Heart left ventricle (tissue), 16 donors: ENCODE data around the gene TPPP2. TPM values are rescaled to one million over a fixed set of nuclear protein-coding genes. Genes with fewer than 3 reads are reported as not detected.

ENCODE experiments used
- ATAC-seq, 4 donors: fragments of 200-7000 bp; cut with Tn5 transposase; one replicate each; pipeline ENCODE4 v1.9.1; 2020 to 2022; ENCODE audit warnings: moderate library complexity in 4 of 4, mild to moderate bottlenecking in 3 of 4, moderate number of reproducible peaks in 1 of 4
- DNase-seq, 5 donors: peaks; one replicate each; pipeline ENCODE4 v3.0.0-alpha.2; 2020
- H3K27ac ChIP-seq, 12 donors: fragments of 200-600 bp; sonication (generic) in 4 of 12; one replicate each; pipeline versions ENCODE4 v1.5.0 to v1.8.0; 2016 to 2022; ENCODE audit warnings: mild to moderate bottlenecking in 2 of 12
- H3K27me3 ChIP-seq, 9 donors: fragments of 200-600 bp; sonication (generic) in 2 of 9; one replicate each; pipeline versions ENCODE4 v1.5.1 to v1.8.0; 2016 to 2022; ENCODE audit warnings: mild to moderate bottlenecking in 3 of 9
- H3K36me3 ChIP-seq, 9 donors: fragments of 200-600 bp; sonication (generic) in 2 of 9; one replicate each; pipeline versions ENCODE4 v1.5.0 to v1.8.0; 2018 to 2022; ENCODE audit warnings: mild to moderate bottlenecking in 2 of 9
- H3K4me1 ChIP-seq, 12 donors: fragments of 200-600 bp; sonication (generic) in 4 of 12; one replicate each; pipeline versions ENCODE4 v1.5.0 to v1.8.0; 2016 to 2022; ENCODE audit warnings: mild to moderate bottlenecking in 3 of 12
- H3K4me3 ChIP-seq, 12 donors: fragments of 200-600 bp; sonication (generic) in 4 of 12; one replicate each; pipeline versions ENCODE4 v1.5.0 to v1.8.0; 2017 to 2022; ENCODE audit warnings: mild to moderate bottlenecking in 9 of 12, moderate library complexity in 4 of 12
- H3K9me3 ChIP-seq, 12 donors: fragments of 200-600 bp; sonication (generic) in 4 of 12; one replicate each; pipeline versions ENCODE4 v1.5.0 to v1.8.0; 2016 to 2022; ENCODE audit warnings: mild to moderate bottlenecking in 1 of 12
- CTCF ChIP-seq, 12 donors: fragments of 200-600 bp; sonication (generic) in 4 of 12; IDR thresholded peaks; one replicate each; pipeline versions ENCODE4 v1.5.0 to v1.8.0; 2018 to 2022; ENCODE audit warnings: antibody characterized with exemption in 12 of 12, mild to moderate bottlenecking in 5 of 12
- POLR2A ChIP-seq, 2 donors: fragments of 450-650 bp; IDR thresholded peaks; one replicate each; pipeline ENCODE4 v1.6.1; 2017; ENCODE audit warnings: antibody characterized with exemption in 2 of 2, mild to moderate bottlenecking in 2 of 2, moderate library complexity in 2 of 2
- WGBS, 4 donors: extraction: QIAGEN DNeasy Blood & Tissue Kit in 2 of 4; methylation state at CpG; one replicate each; pipeline versions ENCODE4 v1.1.5 to v1.1.7; 2013 to 2018; 5-methylcytosine and 5-hydroxymethylcytosine counted together
- intact Hi-C, 10 donors: fragments of 100-400 bp; cut with DNase I; formaldehyde crosslinking; loops; one replicate each; pipeline versions ENCODE4 v1.11.1 to v1.14.2; 2022
- polyA plus RNA-seq, 2 donors: library from polyadenylated mRNA; stranded (reverse); fragments of 200-250 nt; gene quantifications; one replicate each; pipeline ENCODE4 v1.2.3, GENCODE V29; 2013
- total RNA-seq, 9 donors: library from RNA; depleted of rRNA in 2 of 9; stranded (reverse); fragments of >200 nt in 2 of 9; fragmentation: NEBNext Ultra II Directional in 3 of 9; extraction: Animal tissue kit (Norgen Biotek cat#: 25700) in 3 of 9; gene quantifications; one replicate each; pipeline versions ENCODE4 v1.1.0 to v1.2.4, GENCODE V29; 2016 to 2023
- donor health status: ischemic (EF 13 %, LVEDD 7.1; RV severe dilation, severe dysfunction).
- donor health status: healthy with polysubstance abuse.
- donor health status: DM: no; HTN: yes; CAD: no.
- donor health status: DM: no; HTN: no; CAD: no.
- donor health status: ischemic (EF 25% LVEDD 6.9; RV normal size, moderate dysfunction).
- donor health status: ischemic (EF 25% LVEDD 5.7; RV mildly dilated, moderate dysfunction).
- donor health status: healthy.
- donor health status: DM: yes; HTN: yes; CAD: no.
- donor health status: ischemic (EF 35%, LVEDD 5.7; RV mildly dilated, moderate dysfunction).
- donor health status: nonischemic (EF 11% LVEDD 7.7; RV severe dilation, severe dysfunction).
- donor health status: DM: yes; HTN: yes; CAD: no.
- donor health status: PGD.
- donor health status: ischemic (EF 29% LVEDD 5.4; RV normal size, mild dysfunction).
- donor health status: nonischemic (EF 23%, LVEDD 6.1; RV moderate dilation, normal function).

The TPPP2 gene
- total and polyA plus RNA-seq, 11 donors: 0.54 to 2.8 (median 0.96) TPM; not detected in 2

GRCh38 chr14:21033133-21033698, 3.2 kb downstream of the TPPP2 start:
- peaks cover 0 to 11% (median 2%) of the 10 kb centered on the region in 12 donors for H3K4me1 ChIP-seq
- no peaks in the 10 kb centered on the region for H3K9me3 ChIP-seq
- H3K36me3 ChIP-seq: no peaks in the 10 kb centered on the region
- intact Hi-C loops: no loop called here
- WGBS, 4 donors: 82 to 90% (median 86%) methylated on average over 4 of the region's 4 CpGs
- DNase-seq (no peak), ATAC-seq (no peak)
- H3K27ac ChIP-seq: no peak overlapping the region
- H3K4me3 ChIP-seq: no peak overlapping the region
- no peaks in the 10 kb centered on the region for H3K27me3 ChIP-seq
- TF ChIP-seq CTCF (IDR thresholded peaks at IDR 0.05) (no peak), POLR2A (IDR thresholded peaks at IDR 0.05) (no peak)

GRCh38 chr14:21034707-21035106, 4.7 kb downstream of the TPPP2 start, which contains the start of gene RNASE13:
Gene RNASE13 (minus strand): TSS chr14:21034807. CDS start chr14:21034288, 519 bp downstream.
- WGBS, 4 donors: 84 to 91% (median 88%) methylated on average over 5 of the region's 5 CpGs
- Histone ChIP-seq H3K9me3 (no peaks in the 10 kb centered on the region), H3K4me3 (no peak within 1 kb of the TSS), H3K36me3 (no peaks in the 10 kb centered on the region), H3K27ac (no peak within 1 kb of the TSS), H3K27me3 (no peaks in the 10 kb centered on the region), H3K4me1 (peaks cover 0 to 26% (median 16%) of the 10 kb centered on the region in 12 donors)
- no peak for ATAC-seq
- intact Hi-C loops: loop anchor here in 1 of 10 donors (5.0 kb wide), 1 partner anchor 177 kb away; no protein-coding TSS in a partner anchor
- no peak for DNase-seq
- TF ChIP-seq CTCF (IDR thresholded peaks at IDR 0.05) (no peak), POLR2A (IDR thresholded peaks at IDR 0.05) (no peak)

- TF ChIP-seq POLR2A (IDR thresholded peaks at IDR 0.05) (no peak), CTCF (IDR thresholded peaks at IDR 0.05) (no peak)
- ATAC-seq (no peak), DNase-seq (no peak)
- Histone ChIP-seq H3K27me3 (no peaks in the 10 kb centered on the region), H3K36me3 (no peaks in the 10 kb centered on the region), H3K4me1 (peaks cover 0 to 33% (median 19%) of the 10 kb centered on the region in 12 donors), H3K4me3 (no peak overlapping the region), H3K27ac (peak overlapping the region in 6 of 12 donors; percentile 4 to 84 (median 18)), H3K9me3 (no peaks in the 10 kb centered on the region)
- intact Hi-C loops: loop anchor here in 1 of 10 donors (5.0 kb wide), 1 partner anchor 179 kb away; no protein-coding TSS in a partner anchor
- WGBS, 4 donors: 90 to 96% (median 93%) methylated on average over 7 of the region's 7 CpGs
Measured at GRCh38 chr14:21036751-21037150, 6.7 kb downstream of the TPPP2 start.

- WGBS, 4 donors: 84 to 87% (median 85%) methylated on average over 3 of the region's 3 CpGs
- no peaks in the 10 kb centered on the region for H3K27me3 ChIP-seq
- H3K36me3 ChIP-seq: no peaks in the 10 kb centered on the region
- ATAC-seq (no peak), DNase-seq (peak in 1 of 5 donors; percentile 47)
- TF ChIP-seq POLR2A (IDR thresholded peaks at IDR 0.05) (no peak), CTCF (IDR thresholded peaks at IDR 0.05) (no peak)
- peaks cover 0 to 33% (median 19%) of the 10 kb centered on the region in 12 donors for H3K4me1 ChIP-seq
- no peak overlapping the region for H3K4me3 ChIP-seq
- H3K27ac ChIP-seq: peak overlapping the region in 6 of 12 donors; percentile 5 to 84 (median 42)
- no peaks in the 10 kb centered on the region for H3K9me3 ChIP-seq
- intact Hi-C loops: loop anchor here in 1 of 10 donors (5.0 kb wide), 1 partner anchor 180 kb away; no protein-coding TSS in a partner anchor
Measured at GRCh38 chr14:21037156-21037555, 7.1 kb downstream of the TPPP2 start.
